GM13977 (cell line): ENCODE results near the gene SCYGR3.
"Not testable (repeated sequence)": the region's sequence is repeated elsewhere in the genome, so short reads cannot be mapped to it uniquely, and the experiment has no call there.

Source experiments
- DNase-seq: peaks from one replicate; pipeline ENCODE4 v3.0.0; 2012; ENCODE audit warnings: low spot score
- CTCF ChIP-seq: IDR thresholded peaks from 2 replicates; pipeline ENCODE4 v1.5.1; 2012; ENCODE audit warnings: mild to moderate bottlenecking, control low read depth; ENCODE audit not compliant: insufficient read depth; ENCODE audit errors: extremely low read depth, missing control alignments
- in situ Hi-C: fragments of 300-500 bp; cut with MboI; formaldehyde crosslinking; loops from one replicate; pipeline ENCODE4 v1.12.0; 2022; ENCODE audit warnings: low sequenced_read_pairs, low pct_unique_long_range_greater_than_20kb, mixed read lengths, inconsistent platforms; ENCODE audit not compliant: unreplicated experiment

Gene SCYGR3

DNA sequence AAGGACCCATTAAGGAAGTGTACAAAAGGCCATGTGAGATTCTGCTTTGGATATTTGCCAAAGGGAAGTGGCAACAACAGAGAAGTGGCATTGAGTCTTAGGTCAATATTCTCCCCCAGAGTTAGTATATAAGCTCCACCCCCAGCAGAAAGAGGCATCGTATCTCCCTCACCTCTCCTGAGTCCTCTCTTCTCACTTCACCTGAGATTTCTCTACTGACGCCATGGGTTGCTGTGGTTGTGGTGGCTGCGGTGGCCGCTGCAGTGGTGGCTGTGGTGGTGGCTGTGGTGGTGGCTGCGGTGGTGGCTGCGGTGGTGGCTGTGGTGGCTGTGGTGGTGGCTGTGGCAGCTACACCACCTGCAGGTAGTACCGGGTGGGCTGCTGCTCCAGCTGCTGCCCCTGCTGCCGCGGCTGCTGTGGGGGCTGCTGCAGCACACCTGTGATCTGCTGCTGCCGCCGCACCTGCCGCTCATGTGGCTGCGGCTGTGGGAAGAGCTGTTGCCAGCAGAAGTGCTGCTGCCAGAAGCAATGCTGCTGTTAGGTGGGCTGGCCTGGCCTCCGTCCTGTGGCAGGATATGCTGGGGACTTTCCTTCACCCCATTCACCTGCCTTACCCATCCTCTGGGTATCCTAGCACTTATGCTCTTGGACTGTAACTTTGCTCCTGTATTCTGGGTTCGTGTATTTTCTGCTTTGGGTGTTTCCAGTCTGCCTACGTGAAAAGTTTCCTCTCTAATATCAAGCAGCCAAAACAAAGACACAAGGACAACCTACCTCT lies 5.9 kb downstream of the SCYGR3 start:
- in situ Hi-C loops = no loop called here
- peak; percentile 51 for DNase-seq
- no peak for TF ChIP-seq CTCF

DNA sequence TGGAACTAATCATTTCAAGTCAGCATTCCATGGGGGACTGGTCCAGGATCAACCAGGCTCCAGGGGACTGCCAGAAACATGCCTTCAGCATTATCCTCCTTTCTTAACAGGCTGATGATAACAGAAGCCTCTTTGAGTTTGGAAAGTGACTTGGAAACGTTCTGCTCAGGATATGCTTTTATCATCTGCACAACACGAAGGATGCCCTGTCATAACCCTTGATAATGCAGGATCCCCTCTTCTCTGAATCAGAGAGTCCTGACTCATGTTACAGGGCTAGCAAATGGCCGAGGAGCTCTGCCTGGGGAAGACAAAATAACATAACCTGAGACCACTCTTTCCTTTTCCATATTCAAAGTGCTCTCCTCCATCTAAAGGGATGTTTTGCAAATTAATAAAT lies 6.7 kb downstream of the SCYGR3 start:
- in situ Hi-C loops = no loop called here
- no peak for TF ChIP-seq CTCF
- peak; percentile 7 for DNase-seq

DNA sequence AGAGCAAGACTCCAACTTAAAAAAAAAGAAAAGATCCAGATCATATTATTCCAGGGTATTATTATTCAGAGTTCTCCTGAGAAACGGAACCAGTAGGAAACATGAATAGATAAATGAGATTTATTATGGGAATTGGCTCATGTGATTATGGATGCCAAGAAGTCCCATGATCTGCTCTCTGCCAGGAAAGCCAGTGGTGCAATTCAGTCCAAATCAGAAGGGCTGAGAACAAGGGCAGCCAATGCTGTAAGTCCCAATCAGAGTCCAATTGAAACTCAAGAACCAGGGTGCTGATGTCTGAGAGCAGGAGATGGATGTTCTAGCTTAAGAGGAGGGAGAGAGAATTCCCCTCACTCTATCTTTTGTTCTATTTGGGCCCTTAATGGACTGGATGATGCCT lies 8.2 kb downstream of the SCYGR3 start:
- no peak for TF ChIP-seq CTCF
- in situ Hi-C loops = no loop called here
- DNase-seq = no peak

- no peak for DNase-seq
- in situ Hi-C loops = no loop called here
- no peak for TF ChIP-seq CTCF
Measured at GRCh38 chr2:227602358-227602757, 12.3 kb downstream of the SCYGR3 start.

DNA sequence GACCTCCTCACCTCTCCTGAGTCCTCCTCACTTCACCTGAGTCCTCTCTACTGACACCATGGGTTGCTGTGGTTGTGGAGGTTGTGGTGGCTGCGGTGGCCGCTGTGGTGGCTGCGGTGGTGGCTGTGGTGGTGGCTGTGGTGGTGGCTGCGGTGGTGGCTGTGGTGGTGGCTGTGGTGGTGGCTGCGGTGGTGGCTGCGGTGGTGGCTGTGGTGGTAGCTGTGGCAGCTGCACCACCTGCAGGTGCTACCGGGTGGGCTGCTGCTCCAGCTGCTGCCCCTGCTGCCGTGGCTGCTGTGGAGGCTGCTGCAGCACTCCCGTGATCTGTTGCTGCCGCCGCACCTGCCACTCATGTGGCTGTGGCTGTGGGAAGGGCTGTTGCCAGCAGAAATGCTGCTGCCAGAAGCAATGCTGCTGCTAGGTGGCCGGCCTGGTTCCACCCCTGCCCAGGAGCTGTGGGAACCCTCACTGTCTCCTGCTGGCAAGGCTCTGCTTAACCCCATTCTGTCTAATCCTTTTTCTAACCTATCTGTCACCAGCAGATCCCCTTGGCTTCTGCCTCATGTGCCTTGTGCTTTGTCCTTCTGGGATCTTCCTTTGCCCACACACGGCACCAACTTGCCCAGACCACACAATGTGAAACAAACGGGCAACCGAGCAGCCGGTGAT lies 15.7 kb downstream of the SCYGR3 start, which contains the start of gene SCYGR2:
SCYGR2 (plus strand) TSS at position 59 of the 669 bp plus-strand sequence; CDS start at position 59, 0 bp downstream.
- DNase-seq, in situ Hi-C loops: not testable (repeated sequence)

DNA sequence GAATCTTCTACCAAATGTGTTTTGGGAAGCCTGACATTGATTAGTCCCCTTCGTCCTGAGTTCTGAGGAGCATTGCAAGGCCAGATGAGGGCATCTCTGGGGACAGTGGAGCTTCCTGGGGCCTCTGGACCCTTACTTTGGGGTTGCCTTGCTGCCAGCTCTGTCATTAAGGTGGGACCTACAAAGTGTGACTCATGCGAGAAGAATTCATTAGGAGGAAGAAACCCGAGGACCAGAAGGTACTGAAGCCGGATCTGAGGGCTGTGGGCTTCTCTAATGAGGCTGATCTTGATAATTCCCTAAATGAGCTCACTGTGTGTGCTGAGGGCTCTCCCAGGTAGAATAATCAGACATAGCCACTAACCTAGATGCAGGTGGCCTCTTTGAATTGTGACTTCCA lies 16.6 kb downstream of the SCYGR3 start:
- TF ChIP-seq CTCF = no peak
- in situ Hi-C loops = no loop called here
- DNase-seq = no peak

- DNase-seq = no peak
- no peak for TF ChIP-seq CTCF
- in situ Hi-C loops = no loop called here
Measured at GRCh38 chr2:227597036-227597435, 17.6 kb downstream of the SCYGR3 start.
